H1 (cell line): ENCODE measurements around the gene NBAS. TPM values are rescaled to one million over a fixed set of nuclear protein-coding genes. Genes with fewer than 3 reads are reported as not detected.

Experiments
- CTCF ChIA-PET: fragments of 300-600 bp; sonication (Branson Sonifier 250); formaldehyde crosslinking; loops from one replicate; lab custom pipeline; 2021; ENCODE audit not compliant: partially characterized antibody; lab: Charles Lee
- POLR2A ChIA-PET: fragments of 300-600 bp; sonication (Branson Sonifier 250); formaldehyde crosslinking; loops from one replicate; lab custom pipeline; 2021; ENCODE audit warnings: inconsistent platforms; ENCODE audit not compliant: partially characterized antibody; lab: Charles Lee
- DNase-seq, 2 experiments: peaks; one replicate each; pipeline versions ENCODE4 v3.0.0 to v3.0.0-alpha.2; 2010 to 2022; ENCODE audit warnings: low spot score in 2 of 2, low read depth in 1 of 2, mixed read lengths in 1 of 2
- FAIRE-seq: peaks from 2 replicates; lab custom pipeline; 2011; peaks lifted over from hg19 to GRCh38; lab: Jason Lieb, UNC
- H2AFZ ChIP-seq: 2 replicates; pipeline ENCODE4 v1.8.1; 2012; ENCODE audit warnings: low read length, inconsistent platforms
- H2AK5ac ChIP-seq: 2 replicates; pipeline ENCODE4 v1.6.1; 2013; ENCODE audit warnings: low read depth, low read length
- H2BK120ac ChIP-seq: replicated peaks from 2 replicates; pipeline ENCODE3; 2013; ENCODE audit warnings: low read depth, low read length, inconsistent platforms
- H2BK12ac ChIP-seq: 2 replicates; pipeline ENCODE4 v1.6.1; 2013; ENCODE audit warnings: low read depth, low read length
- H2BK15ac ChIP-seq: 2 replicates; pipeline ENCODE4 v1.6.1; 2013; ENCODE audit warnings: low read length
- H2BK20ac ChIP-seq: 2 replicates; pipeline ENCODE4 v1.6.1; 2013; ENCODE audit warnings: low read length
- H2BK5ac ChIP-seq: 2 replicates; pipeline ENCODE4 v1.6.1; 2013; ENCODE audit warnings: low read depth, low read length
- H3K14ac ChIP-seq: 2 replicates; pipeline ENCODE4 v1.6.1; 2013; ENCODE audit warnings: inconsistent platforms; ENCODE audit not compliant: insufficient read length
- H3K18ac ChIP-seq: 2 replicates; pipeline ENCODE4 v1.6.1; 2013; ENCODE audit warnings: low read length; ENCODE audit errors: extremely low read depth
- H3K23ac ChIP-seq: 2 replicates; pipeline ENCODE4 v1.6.1; 2013; ENCODE audit warnings: inconsistent platforms; ENCODE audit not compliant: insufficient read length
- H3K23me2 ChIP-seq: 2 replicates; pipeline ENCODE4 v1.6.1; 2013; ENCODE audit warnings: low read depth, low read length
- H3K27ac ChIP-seq: 2 replicates; pipeline ENCODE4 v1.6.1; 2011; ENCODE audit warnings: low read depth, low read length, inconsistent platforms
- H3K27me3 ChIP-seq, 4 experiments: replicated peaks in 1 of 4; 1 replicate in 1 of 4; 2 replicates in 3 of 4; pipeline versions ENCODE4 v1.6.1 to v1.8.1; 2011 to 2013; ENCODE audit warnings: low read length in 3 of 4, mild to moderate bottlenecking in 3 of 4, inconsistent platforms in 2 of 4, mixed read lengths in 2 of 4, moderate library complexity in 1 of 4; ENCODE audit not compliant: control insufficient read depth in 3 of 4, insufficient read depth in 3 of 4; ENCODE audit errors: extremely low read depth in 1 of 4
- H3K36me3 ChIP-seq, 4 experiments: 2 replicates each; pipeline versions ENCODE4 v1.6.1 to v1.8.1; 2011 to 2013; ENCODE audit warnings: mild to moderate bottlenecking in 4 of 4, low read length in 3 of 4, moderate library complexity in 2 of 4, control low read depth in 1 of 4, inconsistent platforms in 1 of 4; ENCODE audit not compliant: insufficient read depth in 4 of 4, control insufficient read depth in 2 of 4
- H3K4ac ChIP-seq: replicated peaks from 2 replicates; pipeline ENCODE3; 2013; ENCODE audit warnings: low read length, low read depth, mixed read lengths, inconsistent platforms; ENCODE audit not compliant: insufficient read length
- H3K4me1 ChIP-seq, 4 experiments: replicated peaks in 1 of 4; 1 replicate in 1 of 4; 2 replicates in 3 of 4; pipeline versions ENCODE4 v1.6.1 to v1.8.1; 2011 to 2013; ENCODE audit warnings: low read length in 3 of 4, inconsistent platforms in 2 of 4, mixed read lengths in 1 of 4; ENCODE audit not compliant: insufficient read depth in 4 of 4, control insufficient read depth in 3 of 4
- H3K4me2 ChIP-seq, 2 experiments: 2 replicates each; pipeline versions ENCODE4 v1.6.1 to v1.8.1; 2011 to 2013; ENCODE audit warnings: low read depth in 2 of 2, low read length in 2 of 2, control low read depth in 1 of 2, inconsistent platforms in 1 of 2, mild to moderate bottlenecking in 1 of 2; ENCODE audit not compliant: insufficient read depth in 1 of 2
- H3K4me3 ChIP-seq, 4 experiments: fragments of 200-600, 300-600 bp in 1 of 4; sonication (generic), shearing (Covaris generic), sonication (Bioruptor Twin) in 1 of 4; 2 replicates each; pipeline versions ENCODE4 v1.5.1 to v1.8.1; 2011 to 2016; ENCODE audit warnings: low read length in 4 of 4, low read depth in 3 of 4, control low read depth in 2 of 4, inconsistent platforms in 2 of 4, mild to moderate bottlenecking in 2 of 4, mixed read lengths in 1 of 4, moderate library complexity in 1 of 4; ENCODE audit not compliant: insufficient read depth in 2 of 4; ENCODE audit errors: extremely low read depth in 1 of 4
- H3K56ac ChIP-seq: replicated peaks from 2 replicates; pipeline ENCODE3; 2013; ENCODE audit warnings: low read depth, mild to moderate bottlenecking, mixed read lengths, low read length, inconsistent platforms; ENCODE audit not compliant: insufficient read length
- H3K79me1 ChIP-seq: 2 replicates; pipeline ENCODE4 v1.6.1; 2013; ENCODE audit warnings: low read depth, low read length, control low read depth
- H3K79me2 ChIP-seq, 2 experiments: 2 replicates each; pipeline versions ENCODE4 v1.6.1 to v1.8.1; 2012 to 2013; ENCODE audit warnings: low read length in 2 of 2, mild to moderate bottlenecking in 2 of 2, inconsistent platforms in 1 of 2; ENCODE audit not compliant: insufficient read depth in 2 of 2, control insufficient read depth in 1 of 2
- H3K9ac ChIP-seq, 4 experiments: replicated peaks in 1 of 4; 1 replicate in 1 of 4; 2 replicates in 3 of 4; pipeline versions ENCODE4 v1.6.1 to v1.8.1; 2011 to 2013; ENCODE audit warnings: low read depth in 3 of 4, low read length in 3 of 4, control low read depth in 2 of 4, mild to moderate bottlenecking in 2 of 4, moderate library complexity in 2 of 4, inconsistent platforms in 1 of 4; ENCODE audit errors: extremely low read depth in 1 of 4
- H3K9me3 ChIP-seq, 2 experiments: 2 replicates each; pipeline versions ENCODE4 v1.6.1 to v1.8.1; 2012 to 2013; ENCODE audit warnings: mild to moderate bottlenecking in 2 of 2, moderate library complexity in 2 of 2, control low read depth in 1 of 2, inconsistent platforms in 1 of 2, low read depth in 1 of 2, low read length in 1 of 2, mixed read lengths in 1 of 2; ENCODE audit not compliant: insufficient read depth in 2 of 2
- H4K20me1 ChIP-seq, 2 experiments: replicated peaks in 1 of 2; 2 replicates each; pipeline versions ENCODE3 to v1.8.1; 2011 to 2013; ENCODE audit warnings: inconsistent platforms in 2 of 2, low read length in 2 of 2, mild to moderate bottlenecking in 1 of 2; ENCODE audit not compliant: insufficient read depth in 2 of 2, control insufficient read depth in 1 of 2
- H4K5ac ChIP-seq: 2 replicates; pipeline ENCODE4 v1.6.1; 2013; ENCODE audit warnings: low read length, low read depth, mixed read lengths, inconsistent platforms; ENCODE audit not compliant: insufficient read length
- H4K8ac ChIP-seq: 2 replicates; pipeline ENCODE4 v1.8.0; 2013; ENCODE audit warnings: mild to moderate bottlenecking, moderate library complexity, low read length, inconsistent platforms; ENCODE audit not compliant: insufficient read depth; ENCODE audit errors: extremely low read depth
- H4K91ac ChIP-seq: replicated peaks from 2 replicates; pipeline ENCODE3; 2013; ENCODE audit warnings: low read length, mixed read lengths, inconsistent platforms; ENCODE audit not compliant: insufficient read length
- BRCA1 ChIP-seq: IDR thresholded peaks from 2 replicates; pipeline ENCODE4 v1.6.1; 2012; ENCODE audit warnings: low read depth, low read length, improper control_type of control experiment
- JUN ChIP-seq: IDR thresholded peaks from 2 replicates; pipeline ENCODE4 v1.6.1; 2011; ENCODE audit warnings: low read depth, mild to moderate bottlenecking, improper control_type of control experiment, low read length
- NRF1 ChIP-seq: IDR thresholded peaks from 2 replicates; pipeline ENCODE4 v1.6.1; 2011; ENCODE audit warnings: mild to moderate bottlenecking, low read depth, low read length, improper control_type of control experiment
- SIN3A ChIP-seq, 2 experiments: IDR thresholded peaks in 1 of 2; conservative IDR thresholded peaks in 1 of 2; 2 replicates each; pipeline ENCODE4 v1.6.1; 2011 to 2012; ENCODE audit warnings: low read length in 2 of 2, improper control_type of control experiment in 1 of 2, low read depth in 1 of 2, mild to moderate bottlenecking in 1 of 2
- WGBS, 2 experiments: shearing (Covaris generic) in 1 of 2; methylation state at CpG; one replicate each; pipeline versions ENCODE4 v1.1.6 to v1.1.7; 2013 to 2015; ENCODE audit warnings: low lambda C conversion rate in 2 of 2, mixed read lengths in 2 of 2, inconsistent platforms in 1 of 2, low coverage in 1 of 2, missing lambda C conversion rate in 1 of 2; ENCODE audit not compliant: insufficient replicate concordance in 2 of 2, insufficient coverage in 1 of 2, insufficient read length in 1 of 2; ENCODE audit errors: extremely low coverage in 1 of 2, missing lambda C conversion rate in 1 of 2; 5-methylcytosine and 5-hydroxymethylcytosine counted together
- polyA plus RNA-seq, 7 experiments: library from polyadenylated mRNA; depleted of rRNA in 3 of 7; stranded (reverse) in 5 of 7; unstranded in 2 of 7; fragments of >200 nt in 5 of 7; fragments of 200-250 nt in 2 of 7; gene quantifications; 1 replicate in 5 of 7; 2 replicates in 1 of 7; 4 replicates in 1 of 7; pipeline versions ENCODE4 v1.2.1 to v1.2.3, GENCODE V29; 2011 to 2013; ENCODE audit warnings: missing spikeins in 2 of 7, mixed read lengths in 2 of 7
- total RNA-seq: library from RNA; stranded (reverse); fragmentation: NEBNext Ultra II Directional; extraction: Animal tissue kit (Norgen Biotek cat#: 25700); gene quantifications from 2 replicates; pipeline ENCODE4 v1.2.1, GENCODE V29; 2021

Gene NBAS
- total and polyA plus RNA-seq, 2 of the 8 experiments (the other 6 are each of a cell fraction or from before 2014, with no cell fraction given) = 19.6 to 34.8 TPM

DNA sequence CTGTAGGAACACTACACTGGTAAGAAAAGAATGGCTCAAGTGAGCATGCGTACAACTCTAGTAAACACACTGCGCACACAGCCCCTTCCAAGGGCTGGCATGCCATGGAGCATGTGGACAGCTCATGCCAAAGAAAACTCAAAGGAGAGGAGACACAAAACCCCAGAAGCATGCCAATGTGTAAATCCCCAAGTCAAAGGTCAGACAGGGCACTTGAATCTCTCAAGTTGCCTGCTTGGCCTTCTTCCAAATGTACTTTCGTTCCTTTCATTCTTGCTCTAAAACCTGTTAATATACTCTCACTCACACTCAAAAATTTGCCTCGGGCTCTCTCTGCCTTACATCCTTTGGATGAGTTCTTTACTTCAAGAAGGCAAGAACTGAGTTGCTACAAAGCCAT is 365.3 kb downstream of the NBAS start:
- Histone ChIP-seq H2AFZ (no peak overlapping the region), H3K4me1 (no peaks in the 10 kb centered on the region), H3K27ac (no peak overlapping the region), H2BK12ac (no peak overlapping the region), H4K5ac (no peak overlapping the region), H2BK120ac (no peak overlapping the region), H3K9me3 (no peaks in the 10 kb centered on the region), H3K79me2 (no peaks in the 10 kb centered on the region), H3K27me3 (no peaks in the 10 kb centered on the region), H3K14ac (no peak overlapping the region), H2BK20ac (no peak overlapping the region), H4K91ac (no peak overlapping the region), H3K23ac (no peak overlapping the region), H2BK15ac (no peak overlapping the region), H3K9ac (no peak overlapping the region), H4K20me1 (no peaks in the 10 kb centered on the region), H3K79me1 (no peaks in the 10 kb centered on the region), H2BK5ac (no peak overlapping the region), H2AK5ac (no peak overlapping the region), H3K23me2 (no peaks in the 10 kb centered on the region), H3K4me3 (no peak overlapping the region), H3K56ac (no peak overlapping the region), H4K8ac (no peak overlapping the region), H3K4me2 (no peak overlapping the region), H3K18ac (no peak overlapping the region), H3K36me3 (no peaks in the 10 kb centered on the region), H3K4ac (no peak overlapping the region)
- ChIA-PET POLR2A (no interaction called here), CTCF (no interaction called here)
- FAIRE-seq (no peak), DNase-seq (no peak)
- no peak for TF ChIP-seq NRF1
- TF ChIP-seq JUN = no peak
- TF ChIP-seq SIN3A (conservative IDR thresholded peaks at IDR 0.05 in 1 of 2, IDR thresholded peaks at IDR 0.05 in 1 of 2; ENCODE audit: low read depth in 1 of 2, low read length in 2 of 2) = no peak
- TF ChIP-seq BRCA1 = no peak
- 91% methylated on average over 4 of the region's 4 CpGs; no CpG with 5 or more reads in 1 of the 2 experiments for WGBS, 2 experiments
